Testis (tissue), 2 donors: ENCODE results near the gene ANTXR2.

Experiments used
- POLR2A ChIP-seq: fragments of 450-650 bp; IDR thresholded peaks from one replicate; pipeline ENCODE4 v1.6.1; 2017; ENCODE audit warnings: antibody characterized with exemption, mild to moderate bottlenecking, moderate library complexity
- TF ChIP-seq, protein P1 (sequence below), 3 experiments: fragments of 450-650 bp in 2 of 3; fragments of 200-600 bp in 1 of 3; sonication (generic) in 1 of 3; IDR thresholded peaks; one replicate each; pipeline ENCODE4 v1.5.1; 2016 to 2019; ENCODE audit warnings: antibody characterized with exemption in 3 of 3, mild to moderate bottlenecking in 2 of 3, moderate library complexity in 1 of 3

DNA sequence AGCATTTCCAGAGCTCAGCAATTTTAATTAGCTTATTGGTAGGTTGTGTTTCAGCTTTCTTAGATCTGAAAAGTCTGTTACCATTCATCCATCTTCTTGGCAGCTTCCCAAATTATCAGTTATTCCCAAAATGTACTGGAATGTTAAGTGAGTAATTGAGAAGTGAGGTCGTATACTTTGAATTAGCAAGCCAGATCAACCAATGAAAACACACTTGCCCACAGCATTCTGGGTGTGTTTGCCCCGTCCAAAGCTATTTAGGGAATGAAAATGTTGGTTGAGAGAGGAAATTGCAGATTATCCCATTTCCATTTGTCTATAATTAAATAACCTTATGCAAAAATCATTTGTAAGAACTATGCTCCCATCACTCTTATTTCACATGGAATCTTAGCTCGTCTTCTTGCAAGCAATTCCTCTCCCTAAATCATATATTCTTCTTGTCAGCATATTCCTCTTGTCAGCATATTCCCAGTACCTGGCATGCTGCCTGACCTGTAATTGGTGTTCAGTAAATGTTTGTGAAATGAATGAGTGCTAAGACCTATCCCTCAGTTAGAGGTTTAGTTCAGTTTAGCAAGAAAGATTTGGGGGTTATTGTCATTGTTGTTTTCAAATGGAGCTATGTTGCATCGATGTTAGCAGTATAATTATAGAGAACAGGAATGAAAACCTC is 23.3 kb upstream of the ANTXR2 start:
- TF ChIP-seq, protein P1, sequence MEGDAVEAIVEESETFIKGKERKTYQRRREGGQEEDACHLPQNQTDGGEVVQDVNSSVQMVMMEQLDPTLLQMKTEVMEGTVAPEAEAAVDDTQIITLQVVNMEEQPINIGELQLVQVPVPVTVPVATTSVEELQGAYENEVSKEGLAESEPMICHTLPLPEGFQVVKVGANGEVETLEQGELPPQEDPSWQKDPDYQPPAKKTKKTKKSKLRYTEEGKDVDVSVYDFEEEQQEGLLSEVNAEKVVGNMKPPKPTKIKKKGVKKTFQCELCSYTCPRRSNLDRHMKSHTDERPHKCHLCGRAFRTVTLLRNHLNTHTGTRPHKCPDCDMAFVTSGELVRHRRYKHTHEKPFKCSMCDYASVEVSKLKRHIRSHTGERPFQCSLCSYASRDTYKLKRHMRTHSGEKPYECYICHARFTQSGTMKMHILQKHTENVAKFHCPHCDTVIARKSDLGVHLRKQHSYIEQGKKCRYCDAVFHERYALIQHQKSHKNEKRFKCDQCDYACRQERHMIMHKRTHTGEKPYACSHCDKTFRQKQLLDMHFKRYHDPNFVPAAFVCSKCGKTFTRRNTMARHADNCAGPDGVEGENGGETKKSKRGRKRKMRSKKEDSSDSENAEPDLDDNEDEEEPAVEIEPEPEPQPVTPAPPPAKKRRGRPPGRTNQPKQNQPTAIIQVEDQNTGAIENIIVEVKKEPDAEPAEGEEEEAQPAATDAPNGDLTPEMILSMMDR (IDR thresholded peaks at IDR 0.05) = no peak
- TF ChIP-seq POLR2A = no peak
